GM12878 (cell line): ENCODE data around the gene GDF11. TPM values are rescaled to one million over a fixed set of nuclear protein-coding genes. Genes with fewer than 3 reads are reported as not detected.

Experiments used
- ATAC-seq: fragments of 200-7000 bp; cut with Tn5 transposase; 3 replicates; pipeline ENCODE4 v1.9.1; 2020; ENCODE audit warnings: mild to moderate bottlenecking, moderate library complexity
- BruUV-seq: library from RNA; stranded (reverse); fragments of 400-500 nt; replicated peaks from 2 replicates; lab custom pipeline; 2021; lab: Mats Ljungman, UMichigan
- CTCF ChIA-PET: fragments of 300-600 bp; sonication (Branson Sonifier 250); formaldehyde crosslinking; extraction: SDS; loops from one replicate; lab custom pipeline; 2021; ENCODE audit warnings: inconsistent platforms; lab: Yijun Ruan, JAX
- POLR2A ChIA-PET: fragments of 350-600 bp; formaldehyde crosslinking; extraction: SDS; loops from one replicate; lab custom pipeline; 2021; ENCODE audit warnings: inconsistent platforms; lab: Charles Lee
- RAD21 ChIA-PET: fragments of 300-600 bp; sonication (Branson Sonifier 250); formaldehyde crosslinking; loops from one replicate; lab custom pipeline; 2023; ENCODE audit warnings: antibody characterized with exemption; ENCODE audit not compliant: unreplicated experiment; lab: Charles Lee
- SMC1A ChIA-PET: fragments of 300-600 bp; sonication (Branson Sonifier 250); formaldehyde crosslinking; loops from one replicate; lab custom pipeline; 2023; ENCODE audit not compliant: unreplicated experiment, uncharacterized antibody; lab: Charles Lee
- DNase-seq: peaks from one replicate; pipeline ENCODE4 v3.0.0-alpha.2; 2011; ENCODE audit warnings: low read depth, low spot score
- FAIRE-seq: peaks from 3 replicates; lab custom pipeline; 2011; peaks lifted over from hg19 to GRCh38; lab: Jason Lieb, UNC
- H2AFZ ChIP-seq: 2 replicates; pipeline ENCODE4 v1.6.0; 2011; ENCODE audit warnings: low read depth, low read length, control low read depth; ENCODE audit not compliant: control insufficient read depth
- H3K27ac ChIP-seq: 2 replicates; pipeline ENCODE4 v1.5.1; 2011; ENCODE audit warnings: control low read depth; ENCODE audit not compliant: control insufficient read depth, insufficient read depth
- H3K27me3 ChIP-seq, 2 experiments: replicated peaks in 1 of 2; 2 replicates each; pipeline versions ENCODE4 v1.6.0 to v1.6.1; 2011; ENCODE audit warnings: low read length in 1 of 2; ENCODE audit not compliant: control insufficient read depth in 2 of 2, insufficient read depth in 2 of 2
- H3K36me3 ChIP-seq, 2 experiments: 2 replicates each; pipeline ENCODE4 v1.5.1; 2011; ENCODE audit warnings: low read length in 1 of 2; ENCODE audit not compliant: control insufficient read depth in 2 of 2, insufficient read depth in 2 of 2
- H3K4me1 ChIP-seq: 2 replicates; pipeline ENCODE4 v1.6.1; 2011; ENCODE audit warnings: mild to moderate bottlenecking, low read length, moderate library complexity, mixed read lengths; ENCODE audit not compliant: control insufficient read depth, insufficient read depth
- H3K4me2 ChIP-seq: 2 replicates; pipeline ENCODE4 v1.6.0; 2011; ENCODE audit warnings: control low read depth; ENCODE audit not compliant: control insufficient read depth, insufficient read depth
- H3K4me3 ChIP-seq: fragments of 200-600 bp; sonication (generic); 2 replicates; pipeline ENCODE4 v1.5.1; 2016
- H3K79me2 ChIP-seq: 2 replicates; pipeline ENCODE4 v1.6.0; 2011; ENCODE audit warnings: low read length; ENCODE audit not compliant: control insufficient read depth, insufficient read depth
- H3K9ac ChIP-seq: 2 replicates; pipeline ENCODE4 v1.8.0; 2011; ENCODE audit warnings: low read length, control low read depth, mixed read lengths; ENCODE audit not compliant: control insufficient read depth, insufficient read depth
- H3K9me3 ChIP-seq: replicated peaks from 3 replicates; pipeline ENCODE4 v1.5.1; 2011; ENCODE audit warnings: mild to moderate bottlenecking, low read length; ENCODE audit not compliant: control insufficient read depth, insufficient read depth
- H4K20me1 ChIP-seq: 2 replicates; pipeline ENCODE4 v1.6.0; 2011; ENCODE audit not compliant: control insufficient read depth, insufficient read depth
- CHD4 ChIP-seq: fragments of 200-600 bp; sonication (generic); IDR thresholded peaks from 2 replicates; pipeline ENCODE4 v1.6.1; 2016; ENCODE audit warnings: mild to moderate bottlenecking
- E4F1 ChIP-seq: fragments of 450-650 bp; IDR thresholded peaks from 2 replicates; pipeline ENCODE4 v1.6.1; 2018; ENCODE audit warnings: borderline replicate concordance, mild to moderate bottlenecking; ENCODE audit not compliant: partially characterized antibody
- EGR1 ChIP-seq, 2 experiments: IDR thresholded peaks; 1 replicate in 1 of 2; 2 replicates in 1 of 2; pipeline ENCODE4 v1.6.1; 2011 to 2012; ENCODE audit warnings: low read depth in 2 of 2, low read length in 2 of 2, borderline replicate concordance in 1 of 2, mild to moderate bottlenecking in 1 of 2, moderate library complexity in 1 of 2
- ETV6 ChIP-seq, 2 experiments: fragments of 450-650 bp in 1 of 2; IDR thresholded peaks in 1 of 2; conservative IDR thresholded peaks in 1 of 2; 2 replicates each; pipeline ENCODE4 v1.6.1; 2014; ENCODE audit warnings: antibody characterized with exemption in 1 of 2, borderline replicate concordance in 1 of 2, low read depth in 1 of 2, mild to moderate bottlenecking in 1 of 2, moderate library complexity in 1 of 2
- NFXL1 ChIP-seq: fragments of 450-650 bp; IDR thresholded peaks from 2 replicates; pipeline ENCODE4 v1.6.1; 2017; ENCODE audit warnings: antibody characterized with exemption, mild to moderate bottlenecking, borderline replicate concordance
- NRF1 ChIP-seq: conservative IDR thresholded peaks from 2 replicates; pipeline ENCODE4 v1.6.1; 2011; ENCODE audit warnings: mild to moderate bottlenecking, low read depth, low read length, improper control_type of control experiment
- POLR2AphosphoS5 ChIP-seq: IDR thresholded peaks from 2 replicates; pipeline ENCODE4 v1.6.1; 2011; ENCODE audit warnings: mild to moderate bottlenecking, low read length, inconsistent platforms
- RAD21 ChIP-seq: IDR thresholded peaks from 2 replicates; pipeline ENCODE4 v1.6.1; 2011; ENCODE audit warnings: mild to moderate bottlenecking, low read depth, low read length, moderate library complexity; ENCODE audit not compliant: insufficient read depth
- STAT1 ChIP-seq: fragments of 450-650 bp; conservative IDR thresholded peaks from 2 replicates; pipeline ENCODE4 v1.6.1; 2014; ENCODE audit warnings: antibody characterized with exemption, mild to moderate bottlenecking
- WGBS: methylation state at CpG from one replicate; pipeline ENCODE4 v1.1.6; 2016; ENCODE audit warnings: low lambda C conversion rate; ENCODE audit not compliant: insufficient replicate concordance, insufficient coverage; ENCODE audit errors: missing lambda C conversion rate; 5-methylcytosine and 5-hydroxymethylcytosine counted together
- in situ Hi-C: fragments of 300-500 bp; cut with MboI; formaldehyde crosslinking; loops from 9 replicates; pipeline ENCODE4 v1.14.3; 2018; ENCODE audit warnings: mixed read lengths
- intact Hi-C: fragments of 100-400 bp; cut with micrococcal nuclease; formaldehyde crosslinking; loops from one replicate; pipeline ENCODE4 v1.14.2; 2022; ENCODE audit not compliant: unreplicated experiment
- polyA plus RNA-seq, 11 experiments: library from polyadenylated mRNA; depleted of rRNA in 4 of 11; unstranded in 6 of 11; stranded (reverse) in 5 of 11; fragments of >200 nt; fragmentation: Nextera tagmentation in 4 of 11; fragmentation: Illumina TruSeq in 1 of 11; extraction: Ambion mirVana in 4 of 11; extraction: Trizol in 1 of 11; gene quantifications; 1 replicate in 1 of 11; 2 replicates in 10 of 11; pipeline versions ENCODE4 v1.2.1 to v1.2.3, GENCODE V29; 2011 to 2016; ENCODE audit warnings: inconsistent platforms in 2 of 11, missing spikeins in 2 of 11, low read depth in 1 of 11
- total RNA-seq, 4 experiments: library from RNA; depleted of rRNA in 3 of 4; stranded (reverse); fragments of >200 nt in 3 of 4; fragmentation: Illumina TruSeq in 1 of 4; extraction: Trizol in 1 of 4; gene quantifications; 2 replicates each; pipeline versions ENCODE4 v1.2.1 to v1.2.3, GENCODE V29; 2013 to 2021

The GDF11 gene
- total and polyA plus RNA-seq, 10 of the 15 experiments (the other 5 are each of a cell fraction or from before 2014, with no cell fraction given): 0.83 to 15.4 (median 4.3) TPM

- TF ChIP-seq E4F1: no peak
- no peak for TF ChIP-seq RAD21
- TF ChIP-seq NFXL1: no peak
Observed at GRCh38 chr12:55711786-55712553, 31.0 kb upstream of the GDF11 start (continued).

GRCh38 chr12:55712700-55713415, 30.1 kb upstream of the GDF11 start:
- H3K36me3 ChIP-seq: no peaks in the 10 kb centered on the region
- H3K4me1 ChIP-seq: peaks cover 14% of the 10 kb centered on the region
- CTCF ChIA-PET: interaction anchor here (0.6 to 2.9 kb wide), 2 partner anchors 9 to 1522 kb away, joined by 4 to 11 read pairs; no protein-coding TSS in a partner anchor
- ATAC-seq (no peak), DNase-seq (no peak), FAIRE-seq (no peak)
- no peak overlapping the region for H2AFZ ChIP-seq
- H3K27ac ChIP-seq: no peak overlapping the region
- H3K9me3 ChIP-seq: no peaks in the 10 kb centered on the region
- no peak overlapping the region for H3K4me2 ChIP-seq
- H3K27me3 ChIP-seq: peaks cover 0 to 2% of the 10 kb centered on the region in 2 experiments; a peak in 2 of 4 replicates
- POLR2A ChIA-PET: interaction anchor here (1.1 kb wide), 1 partner anchor 56 kb away, joined by 3 read pairs; no protein-coding TSS in a partner anchor
- RAD21 ChIA-PET: interaction anchor here (0.7 to 1.5 kb wide), 2 partner anchors 17 to 40 kb away, joined by 3 read pairs; no protein-coding TSS in a partner anchor
- H3K4me3 ChIP-seq: no peak overlapping the region
- WGBS: 0% methylated on average over 1 of the region's 1 CpG
- SMC1A ChIA-PET: interaction anchor here (1.1 kb wide), 1 partner anchor 17 kb away, joined by 4 read pairs; no protein-coding TSS in a partner anchor
- BruUV-seq: no TSS peak
- H3K79me2 ChIP-seq: peaks cover 13% of the 10 kb centered on the region
- intact Hi-C loops (no loop called here), in situ Hi-C loops (no loop called here)
- no peaks in the 10 kb centered on the region for H4K20me1 ChIP-seq
- TF ChIP-seq STAT1 (no peak), CHD4 (no peak), NRF1 (no peak), POLR2AphosphoS5 (no peak), ETV6 (conservative IDR thresholded peaks at IDR 0.05 in 1 of 2, IDR thresholded peaks at IDR 0.05 in 1 of 2; ENCODE audit: borderline replicate concordance in 1 of 2, low read depth in 1 of 2) (no peak), EGR1 (IDR thresholded peaks at IDR 0.05; ENCODE audit: borderline replicate concordance in 1 of 2, low read depth in 2 of 2, low read length in 2 of 2) (no peak)
- no peak overlapping the region for H3K9ac ChIP-seq
